C4-2B (cell line): ENCODE measurements around the gene WDR90.

Source experiments
- CTCF ChIP-seq: fragments of 450-650 bp; conservative IDR thresholded peaks from 2 replicates; pipeline ENCODE4 v1.5.1; 2017; ENCODE audit warnings: mild to moderate bottlenecking
- ZFX ChIP-seq: fragments of 450-650 bp; IDR thresholded peaks from 2 replicates; pipeline ENCODE4 v1.6.1; 2017

- TF ChIP-seq CTCF (no peak), ZFX (no peak)
Measured at GRCh38 chr16:621526-622105, 27.5 kb upstream of the WDR90 start.
